Adipocyte (in vitro differentiated cells): Measurements from ENCODE around the gene IL6R.
A peak's percentile ranks its signal among the peaks of the same experiment; 100 is the strongest.

ENCODE experiments used
- DNase-seq: peaks from one replicate; pipeline ENCODE4 v3.0.0-alpha.2; 2015; ENCODE audit warnings: low read depth
- H3K27me3 ChIP-seq: replicated peaks from 2 replicates; pipeline ENCODE4 v1.7.0; 2013; ENCODE audit warnings: mild to moderate bottlenecking, low read length, moderate library complexity; ENCODE audit not compliant: control insufficient read depth, insufficient read depth
- H3K36me3 ChIP-seq: 2 replicates; pipeline ENCODE4 v1.7.0; 2013; ENCODE audit warnings: low read length, mild to moderate bottlenecking, moderate library complexity; ENCODE audit not compliant: control insufficient read depth, insufficient read depth, severe bottlenecking
- H3K4me1 ChIP-seq: 2 replicates; pipeline ENCODE4 v1.7.0; 2013; ENCODE audit warnings: mild to moderate bottlenecking, low read length, moderate library complexity; ENCODE audit not compliant: control insufficient read depth, insufficient read depth
- H3K4me3 ChIP-seq: 2 replicates; pipeline ENCODE4 v1.7.0; 2013; ENCODE audit warnings: mild to moderate bottlenecking, low read length, moderate library complexity
- H3K9ac ChIP-seq: 2 replicates; pipeline ENCODE4 v1.7.0; 2013; ENCODE audit warnings: mild to moderate bottlenecking, low read length, moderate library complexity
- H3K9me3 ChIP-seq: 2 replicates; pipeline ENCODE4 v1.7.0; 2013; ENCODE audit warnings: mild to moderate bottlenecking, low read length, moderate library complexity; ENCODE audit not compliant: control insufficient read depth

Gene IL6R

GRCh38 chr1:154430903-154431302 is 25.8 kb downstream of the IL6R start:
- H3K4me1 ChIP-seq = peaks cover 57% of the 10 kb centered on the region
- peaks cover 12% of the 10 kb centered on the region for H3K36me3 ChIP-seq
- no peak for DNase-seq
- no peaks in the 10 kb centered on the region for H3K9me3 ChIP-seq
- no peaks in the 10 kb centered on the region for H3K27me3 ChIP-seq
- no peak overlapping the region for H3K9ac ChIP-seq
- no peak overlapping the region for H3K4me3 ChIP-seq

- peak; percentile 61 for DNase-seq
- Histone ChIP-seq H3K4me1 (peaks cover 57% of the 10 kb centered on the region), H3K4me3 (no peak overlapping the region), H3K9ac (peak overlapping the region; percentile 35), H3K27me3 (no peaks in the 10 kb centered on the region), H3K36me3 (peaks cover 19% of the 10 kb centered on the region), H3K9me3 (no peaks in the 10 kb centered on the region)
Observed at GRCh38 chr1:154431586-154432373, 26.6 kb downstream of the IL6R start.

- Histone ChIP-seq H3K4me3 (no peak overlapping the region), H3K4me1 (peaks cover 47% of the 10 kb centered on the region), H3K27me3 (no peaks in the 10 kb centered on the region), H3K9me3 (no peaks in the 10 kb centered on the region), H3K36me3 (peaks cover 23% of the 10 kb centered on the region), H3K9ac (peak overlapping the region; percentile 24)
- DNase-seq = no peak
Observed at GRCh38 chr1:154433161-154433764, 28.1 kb downstream of the IL6R start.

GRCh38 chr1:154434346-154435085 is 29.4 kb downstream of the IL6R start:
- Histone ChIP-seq H3K9ac (peak overlapping the region; percentile 72), H3K4me3 (peak overlapping the region; percentile 59), H3K4me1 (peaks cover 44% of the 10 kb centered on the region), H3K9me3 (no peaks in the 10 kb centered on the region), H3K27me3 (no peaks in the 10 kb centered on the region), H3K36me3 (peaks cover 26% of the 10 kb centered on the region)
- DNase-seq = no peak

- H3K4me1 ChIP-seq = peaks cover 51% of the 10 kb centered on the region
- no peaks in the 10 kb centered on the region for H3K27me3 ChIP-seq
- no peak overlapping the region for H3K4me3 ChIP-seq
- no peaks in the 10 kb centered on the region for H3K9me3 ChIP-seq
- DNase-seq = no peak
- H3K9ac ChIP-seq = no peak overlapping the region
- peaks cover 23% of the 10 kb centered on the region for H3K36me3 ChIP-seq
Observed at GRCh38 chr1:154435599-154436200, 30.6 kb downstream of the IL6R start.

GRCh38 chr1:154436433-154436832 is 31.3 kb downstream of the IL6R start:
- no peaks in the 10 kb centered on the region for H3K27me3 ChIP-seq
- no peak overlapping the region for H3K9ac ChIP-seq
- no peak for DNase-seq

GRCh38 chr1:154440036-154440804 is 35.1 kb downstream of the IL6R start:
- Histone ChIP-seq H3K4me3 (no peak overlapping the region), H3K9me3 (no peaks in the 10 kb centered on the region), H3K4me1 (peaks cover 25% of the 10 kb centered on the region), H3K36me3 (peaks cover 29% of the 10 kb centered on the region), H3K27me3 (no peaks in the 10 kb centered on the region), H3K9ac (no peak overlapping the region)
- no peak for DNase-seq

More at GRCh38 chr1:154436433-154436832, 31.3 kb downstream of the IL6R start:
- H3K9me3 ChIP-seq = no peaks in the 10 kb centered on the region
- H3K4me3 ChIP-seq = no peak overlapping the region
- peaks cover 46% of the 10 kb centered on the region for H3K4me1 ChIP-seq
- H3K36me3 ChIP-seq = peaks cover 30% of the 10 kb centered on the region

- H3K36me3 ChIP-seq = peaks cover 18% of the 10 kb centered on the region
- H3K4me1 ChIP-seq = peaks cover 27% of the 10 kb centered on the region
- H3K9ac ChIP-seq = no peak overlapping the region
- H3K27me3 ChIP-seq = no peaks in the 10 kb centered on the region
- H3K4me3 ChIP-seq = no peak overlapping the region
- H3K9me3 ChIP-seq = no peaks in the 10 kb centered on the region
- DNase-seq = no peak
Observed at GRCh38 chr1:154441241-154441888, 36.2 kb downstream of the IL6R start.

GRCh38 chr1:154442006-154442740 is 37.0 kb downstream of the IL6R start:
- H3K4me3 ChIP-seq = no peak overlapping the region
- H3K9ac ChIP-seq = no peak overlapping the region
- peaks cover 16% of the 10 kb centered on the region for H3K36me3 ChIP-seq
- no peaks in the 10 kb centered on the region for H3K9me3 ChIP-seq
- DNase-seq = peak; percentile 24
- no peaks in the 10 kb centered on the region for H3K27me3 ChIP-seq
- peaks cover 34% of the 10 kb centered on the region for H3K4me1 ChIP-seq
